ENCODE measurements around the gene CNTN2. TPM values are rescaled to one million over a fixed set of nuclear protein-coding genes. Genes with fewer than 3 reads are reported as not detected.
A peak's percentile ranks its signal among the peaks of the same experiment; 100 is the strongest.

Gene CNTN2
- total RNA-seq, 1 donor: not detected

GRCh38 chr1:205060746-205061145 is 17.7 kb downstream of the CNTN2 start:
- H3K4me2 ChIP-seq (ENCODE audit: insufficient read depth, low read length): no peak overlapping the region
- H4K20me1 ChIP-seq (ENCODE audit: insufficient read depth, low read length): no peaks in the 10 kb centered on the region
- no peaks in the 10 kb centered on the region for H3K36me3 ChIP-seq (ENCODE audit: insufficient read depth, low read length)
- peaks cover 5% of the 10 kb centered on the region for H3K27me3 ChIP-seq (ENCODE audit: insufficient read depth, low read length)
- H3K4me3 ChIP-seq (ENCODE audit: insufficient read depth, low read length): no peak overlapping the region
- no peak overlapping the region for H3K27ac ChIP-seq (ENCODE audit: low read depth, low read length)
- H3K79me2 ChIP-seq (ENCODE audit: insufficient read depth, low read length): no peaks in the 10 kb centered on the region
- DNase-seq (ENCODE audit: insufficient read length, low spot score, missing footprints): peak; percentile 17
- H3K4me1 ChIP-seq (ENCODE audit: insufficient read depth, low read length): no peaks in the 10 kb centered on the region
- TF ChIP-seq CTCF (IDR thresholded peaks at IDR 0.05; ENCODE audit: extremely low read depth, low read depth, low read length): no peak
- no peaks in the 10 kb centered on the region for H3K9me3 ChIP-seq (ENCODE audit: low read depth, low read length)
- no peak overlapping the region for H2AFZ ChIP-seq (ENCODE audit: low read length)

- Histone ChIP-seq H3K79me2 (ENCODE audit: insufficient read depth, low read length) (no peaks in the 10 kb centered on the region), H2AFZ (ENCODE audit: low read length) (peak overlapping the region; percentile 47), H3K4me1 (ENCODE audit: insufficient read depth, low read length) (no peaks in the 10 kb centered on the region), H3K36me3 (ENCODE audit: insufficient read depth, low read length) (no peaks in the 10 kb centered on the region), H3K27me3 (ENCODE audit: insufficient read depth, low read length) (peaks cover 5% of the 10 kb centered on the region), H4K20me1 (ENCODE audit: insufficient read depth, low read length) (no peaks in the 10 kb centered on the region), H3K4me3 (ENCODE audit: insufficient read depth, low read length) (no peak overlapping the region), H3K4me2 (ENCODE audit: insufficient read depth, low read length) (no peak overlapping the region), H3K9me3 (ENCODE audit: low read depth, low read length) (no peaks in the 10 kb centered on the region), H3K27ac (ENCODE audit: low read depth, low read length) (no peak overlapping the region)
- DNase-seq (ENCODE audit: insufficient read length, low spot score, missing footprints): no peak
- TF ChIP-seq CTCF (IDR thresholded peaks at IDR 0.05; ENCODE audit: extremely low read depth, low read depth, low read length): no peak
These were observed 18.2 kb downstream of the CNTN2 start for GRCh38 chr1:205061227-205061626.

- Histone ChIP-seq H3K79me2 (ENCODE audit: insufficient read depth, low read length) (no peaks in the 10 kb centered on the region), H3K27ac (ENCODE audit: low read depth, low read length) (no peak overlapping the region), H3K4me2 (ENCODE audit: insufficient read depth, low read length) (peak overlapping the region; percentile 13), H3K36me3 (ENCODE audit: insufficient read depth, low read length) (no peaks in the 10 kb centered on the region), H3K4me3 (ENCODE audit: insufficient read depth, low read length) (no peak overlapping the region), H3K4me1 (ENCODE audit: insufficient read depth, low read length) (no peaks in the 10 kb centered on the region), H3K9me3 (ENCODE audit: low read depth, low read length) (no peaks in the 10 kb centered on the region), H2AFZ (ENCODE audit: low read length) (peak overlapping the region; percentile 47), H4K20me1 (ENCODE audit: insufficient read depth, low read length) (no peaks in the 10 kb centered on the region), H3K27me3 (ENCODE audit: insufficient read depth, low read length) (peaks cover 5% of the 10 kb centered on the region)
- peak; percentile 97 for DNase-seq (ENCODE audit: insufficient read length, low spot score, missing footprints)
- TF ChIP-seq CTCF (IDR thresholded peaks at IDR 0.05; ENCODE audit: extremely low read depth, low read depth, low read length): peak; percentile 93
These were observed 18.7 kb downstream of the CNTN2 start for GRCh38 chr1:205061665-205062069.

- TF ChIP-seq CTCF (IDR thresholded peaks at IDR 0.05; ENCODE audit: extremely low read depth, low read depth, low read length): no peak
- DNase-seq (ENCODE audit: insufficient read length, low spot score, missing footprints): no peak
These were observed 19.3 kb downstream of the CNTN2 start for GRCh38 chr1:205062319-205062718.

More at GRCh38 chr1:205062319-205062718, 19.3 kb downstream of the CNTN2 start:
- Histone ChIP-seq H3K79me2 (ENCODE audit: insufficient read depth, low read length) (no peaks in the 10 kb centered on the region), H3K9me3 (ENCODE audit: low read depth, low read length) (no peaks in the 10 kb centered on the region), H2AFZ (ENCODE audit: low read length) (no peak overlapping the region), H3K36me3 (ENCODE audit: insufficient read depth, low read length) (no peaks in the 10 kb centered on the region), H3K27me3 (ENCODE audit: insufficient read depth, low read length) (peaks cover 5% of the 10 kb centered on the region), H3K27ac (ENCODE audit: low read depth, low read length) (no peak overlapping the region), H3K4me1 (ENCODE audit: insufficient read depth, low read length) (no peaks in the 10 kb centered on the region), H3K4me3 (ENCODE audit: insufficient read depth, low read length) (no peak overlapping the region), H4K20me1 (ENCODE audit: insufficient read depth, low read length) (no peaks in the 10 kb centered on the region), H3K4me2 (ENCODE audit: insufficient read depth, low read length) (no peak overlapping the region)
